ENCODE results near the gene DGKI. TPM values are rescaled to one million over a fixed set of nuclear protein-coding genes. Genes with fewer than 3 reads are reported as not detected.

The DGKI gene
- total RNA-seq, 1 donor from 2014 or later: 0.35 TPM

- ATAC-seq (no peak), DNase-seq (ENCODE audit: low spot score) (no peak)
Measured at GRCh38 chr7:137611606-137612005, 235.2 kb downstream of the DGKI start.

DNA sequence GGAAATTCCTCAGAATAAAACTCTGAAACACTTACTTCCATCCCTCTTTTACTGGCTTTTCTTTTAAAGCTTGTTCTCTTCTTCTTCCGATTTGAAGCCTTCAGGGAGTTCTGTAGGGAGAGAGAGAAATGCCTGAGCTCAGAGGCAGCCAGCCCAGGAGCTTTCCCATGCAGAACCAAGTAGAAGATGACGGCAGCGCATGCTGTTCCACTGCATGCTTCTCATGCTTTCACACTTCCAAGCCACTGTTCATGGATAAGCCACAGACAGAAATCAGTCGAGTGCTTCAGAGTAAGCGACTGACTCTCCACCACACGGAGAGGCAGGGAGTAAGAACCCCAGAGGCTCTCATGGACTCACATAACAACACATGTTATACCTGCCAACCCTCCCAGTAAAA lies 237.3 kb downstream of the DGKI start:
- no peak for DNase-seq (ENCODE audit: low spot score)
- no peak for ATAC-seq

GRCh38 chr7:137606061-137606674 lies 240.6 kb downstream of the DGKI start:
- peak; percentile 44 for ATAC-seq
- DNase-seq (ENCODE audit: low spot score): no peak

- DNase-seq (ENCODE audit: low spot score) (no peak), ATAC-seq (no peak)
Measured at GRCh38 chr7:137603043-137603442, 243.7 kb downstream of the DGKI start.

DNA sequence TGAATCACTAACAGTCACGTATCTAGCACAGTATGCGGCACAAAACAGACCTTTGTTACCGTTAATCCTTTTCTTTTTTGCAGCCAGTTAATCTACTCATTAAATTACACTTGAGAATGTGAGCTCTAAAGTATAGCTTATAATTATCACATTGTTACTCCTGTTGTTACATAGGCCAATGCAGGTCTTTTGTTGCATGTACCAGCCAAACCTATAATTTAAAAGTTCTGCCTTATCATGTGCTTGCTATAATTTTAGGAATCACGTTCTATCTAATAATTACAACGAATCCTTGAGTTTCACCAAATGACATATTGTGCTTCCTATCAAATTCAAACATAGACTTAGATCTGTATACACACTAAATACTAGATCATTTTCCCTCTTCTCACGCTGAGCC lies 245.1 kb downstream of the DGKI start:
- ATAC-seq (no peak), DNase-seq (ENCODE audit: low spot score) (no peak)

GRCh38 chr7:137597856-137598255 lies 248.9 kb downstream of the DGKI start:
- ATAC-seq (no peak), DNase-seq (ENCODE audit: low spot score) (no peak)

DNA sequence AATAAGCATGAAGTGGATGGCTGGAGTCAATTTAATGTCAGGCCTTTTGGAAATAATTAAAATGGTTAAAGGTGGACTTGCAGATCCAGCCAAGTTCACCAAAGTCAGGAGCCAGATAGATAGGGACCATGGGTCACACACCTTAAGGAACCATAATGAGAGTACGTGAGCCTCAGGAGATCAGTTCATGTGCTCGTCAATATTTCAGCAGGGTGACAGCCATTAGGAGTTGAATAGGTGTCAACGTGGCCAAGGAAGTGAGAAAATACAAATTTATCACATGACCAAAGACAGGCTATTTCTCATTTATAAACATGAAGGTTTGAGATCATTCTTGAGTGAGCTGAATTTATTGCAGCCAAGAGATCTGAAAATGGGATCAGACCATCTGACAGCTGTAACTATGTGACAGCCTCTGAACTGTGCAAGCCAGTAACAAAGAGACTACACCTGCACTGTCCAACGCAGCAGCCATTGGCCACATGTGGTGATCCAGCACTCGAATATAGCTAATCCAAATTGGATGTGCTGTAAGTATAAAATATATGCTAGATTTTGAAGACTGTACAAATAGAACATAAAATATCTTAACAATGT lies 253.6 kb downstream of the DGKI start:
- ATAC-seq (no peak), DNase-seq (ENCODE audit: low spot score) (no peak)

DNA sequence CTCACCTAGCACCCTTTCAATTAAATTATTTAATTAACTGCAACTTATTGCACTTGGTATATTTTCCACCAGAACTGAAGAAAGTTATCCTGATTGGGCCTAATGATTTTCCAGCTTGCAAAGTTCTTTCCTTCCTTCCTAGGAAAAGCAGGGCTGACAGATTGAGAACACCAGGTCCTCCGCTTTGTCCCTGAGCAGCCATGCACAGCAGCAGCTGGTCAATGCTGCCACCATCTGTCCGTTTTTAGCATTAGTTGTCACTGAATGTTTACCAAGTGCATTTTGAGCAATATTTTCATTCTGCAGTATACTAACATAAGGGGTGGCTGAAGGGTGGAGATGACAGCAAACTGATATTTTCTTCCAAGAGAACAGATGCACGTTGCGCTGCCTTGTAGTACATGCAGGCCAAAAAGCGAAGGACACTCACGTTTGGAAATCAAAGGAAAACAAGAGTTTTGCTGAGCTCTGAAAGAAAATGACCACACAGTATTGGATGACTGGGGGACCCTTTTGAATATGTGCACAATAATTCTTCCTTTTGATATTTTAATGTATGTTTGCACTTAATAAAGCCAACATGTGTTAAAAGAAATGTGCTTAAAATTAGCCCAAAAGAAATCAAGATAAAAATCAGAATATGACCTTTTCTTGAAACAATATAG lies 254.4 kb downstream of the DGKI start:
- ATAC-seq: peak; percentile 88
- DNase-seq (ENCODE audit: low spot score): peak; percentile 47

- DNase-seq (ENCODE audit: low spot score) (no peak), ATAC-seq (no peak)
Measured at GRCh38 chr7:137591421-137591837, 255.3 kb downstream of the DGKI start.

- DNase-seq (ENCODE audit: low spot score): no peak
- no peak for ATAC-seq
Measured at GRCh38 chr7:137590756-137591305, 255.9 kb downstream of the DGKI start.

GRCh38 chr7:137590071-137590755 lies 256.6 kb downstream of the DGKI start:
- no peak for ATAC-seq
- DNase-seq (ENCODE audit: low spot score): no peak

DNA sequence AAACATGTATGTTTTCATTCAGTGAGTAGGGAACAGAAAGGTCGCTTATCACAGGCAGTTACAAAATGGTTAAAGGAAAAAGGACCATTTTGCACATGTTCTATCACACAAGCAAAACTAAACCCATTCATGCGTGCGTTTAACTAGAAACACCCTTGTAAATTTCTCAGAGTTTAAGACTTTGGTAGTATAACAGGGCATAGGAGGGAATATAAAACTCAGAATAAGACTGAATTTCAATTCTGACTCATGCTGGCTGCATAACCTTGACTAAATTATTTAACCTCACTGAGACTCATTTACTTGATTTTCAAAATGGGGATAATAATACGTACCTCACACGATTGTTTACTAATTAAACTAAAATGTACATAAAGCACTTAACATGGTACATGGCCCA lies 259.4 kb downstream of the DGKI start:
- no peak for ATAC-seq
- DNase-seq (ENCODE audit: low spot score): no peak

DNA sequence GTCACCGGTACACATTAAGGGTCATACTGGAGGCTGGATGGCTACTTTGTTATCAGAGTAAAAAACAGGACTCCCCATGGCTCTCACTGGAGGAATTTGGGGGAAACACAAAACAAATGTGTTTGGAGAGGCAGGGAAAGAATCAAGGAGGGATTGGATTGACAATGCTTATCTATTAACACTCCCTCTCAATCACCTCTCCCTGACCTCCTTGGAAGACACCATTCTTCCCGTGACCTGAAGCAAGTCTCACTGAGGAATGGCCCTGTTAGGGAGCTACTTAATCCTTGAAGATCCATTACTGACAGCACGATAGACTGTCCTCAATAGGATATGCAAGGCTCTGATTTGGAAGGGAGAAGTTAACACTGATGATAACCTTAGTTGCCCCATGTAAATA lies 261.2 kb downstream of the DGKI start:
- ATAC-seq: no peak
- DNase-seq (ENCODE audit: low spot score): no peak

GRCh38 chr7:137583172-137583571 lies 263.6 kb downstream of the DGKI start:
- ATAC-seq (no peak), DNase-seq (ENCODE audit: low spot score) (no peak)

DNA sequence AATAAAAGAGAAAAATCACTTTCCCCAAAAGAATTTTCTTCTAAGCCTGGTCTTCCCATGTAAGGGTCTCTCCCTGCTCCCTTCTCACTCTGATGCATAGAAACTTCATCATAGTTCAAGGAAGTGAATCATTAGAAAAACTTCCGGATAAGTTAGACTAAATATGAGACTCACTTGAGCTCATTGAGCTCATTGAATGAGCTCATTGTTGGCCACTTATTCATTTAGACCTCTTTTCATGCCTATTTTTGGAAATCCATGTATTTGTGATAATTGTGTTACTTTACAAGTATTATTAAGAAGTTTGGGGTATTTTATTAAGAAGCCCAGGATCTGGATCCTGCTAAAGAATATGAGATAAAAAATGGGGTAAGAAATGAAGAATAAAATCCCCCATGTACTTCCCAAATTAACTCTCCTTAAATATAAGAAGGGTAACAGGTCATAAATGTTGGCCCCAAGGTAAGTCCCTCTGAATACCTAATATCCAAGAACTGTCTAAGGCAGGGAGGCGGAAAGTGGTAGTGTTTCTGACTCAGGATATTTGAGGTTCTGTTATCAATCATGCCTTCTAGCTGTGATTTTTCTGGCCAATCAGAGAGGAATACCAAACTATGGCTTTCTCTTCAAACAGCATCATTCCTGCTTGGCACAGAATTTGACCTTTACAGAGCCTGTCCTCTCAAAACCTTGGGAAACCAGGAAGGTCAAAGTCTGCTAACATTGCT lies 266.7 kb downstream of the DGKI start:
- ATAC-seq: no peak
- no peak for DNase-seq (ENCODE audit: low spot score)

GRCh38 chr7:137578541-137578940 lies 268.2 kb downstream of the DGKI start:
- no peak for ATAC-seq
- DNase-seq (ENCODE audit: low spot score): no peak

DNA sequence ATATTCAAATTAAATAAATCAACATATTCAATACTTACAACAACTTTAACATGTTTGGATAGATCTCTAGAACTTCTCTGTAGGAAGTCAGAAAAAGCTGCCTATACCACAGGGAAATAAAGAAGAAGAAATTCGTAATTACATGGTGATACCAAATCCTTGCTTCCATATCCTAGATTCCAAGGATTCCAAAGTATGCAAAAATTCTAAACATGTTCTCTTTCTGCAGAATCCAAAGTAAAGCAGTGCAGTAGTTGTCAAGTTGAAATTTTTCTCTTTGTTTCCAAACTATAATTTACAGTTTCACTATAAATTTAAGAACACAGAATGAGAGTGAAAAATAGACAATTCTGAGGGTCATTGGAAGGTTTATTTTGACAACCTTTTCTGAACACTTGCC lies 269.6 kb downstream of the DGKI start:
- DNase-seq (ENCODE audit: low spot score) (no peak), ATAC-seq (no peak)

- DNase-seq (ENCODE audit: low spot score): no peak
- ATAC-seq: no peak
Measured at GRCh38 chr7:137576481-137576880, 270.3 kb downstream of the DGKI start.

DNA sequence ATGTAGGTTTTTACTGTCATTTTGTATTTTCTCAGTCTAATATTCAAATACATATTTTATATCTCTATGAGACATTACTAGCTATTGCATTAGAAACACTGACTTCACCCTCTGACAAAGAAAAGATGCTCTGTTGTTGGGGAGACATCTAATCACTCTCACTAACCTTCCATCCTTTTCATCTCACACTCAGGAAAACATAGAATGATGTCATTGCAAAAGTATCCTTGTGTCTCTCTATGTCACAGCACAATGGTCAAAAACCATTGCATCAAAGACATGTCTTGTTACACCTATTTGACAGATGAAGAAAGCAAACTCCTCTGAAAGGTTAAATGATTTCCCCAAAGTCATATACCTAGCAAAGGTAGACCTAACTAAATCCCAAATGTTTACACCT lies 272.0 kb downstream of the DGKI start:
- no peak for DNase-seq (ENCODE audit: low spot score)
- ATAC-seq: no peak

GRCh38 chr7:137572056-137572784 lies 274.6 kb downstream of the DGKI start:
- DNase-seq (ENCODE audit: low spot score) (no peak), ATAC-seq (no peak)

All from left lobe of liver (tissue), 2 donors.